HG03060 (cell line): ENCODE results near the gene C9orf57.
"Not testable (repeated sequence)": the region's sequence is repeated elsewhere in the genome, so short reads cannot be mapped to it uniquely, and the experiment has no call there.

Experiments
- ATAC-seq: cut with Tn5 transposase; IDR thresholded peaks from one replicate; pipeline ENCODE4 v1.9.1; 2021; ENCODE audit warnings: low read depth, moderate number of reproducible peaks; ENCODE audit not compliant: unreplicated experiment

Gene C9orf57

GRCh38 chr9:72060513-72060912 is at the start of gene C9orf57:
C9orf57 (minus strand) TSS chr9:72060613; CDS start chr9:72059331, 1,282 bp downstream.
- no peak for ATAC-seq

- no peak for ATAC-seq
Observed at GRCh38 chr9:72102520-72102919, 42.1 kb upstream of the C9orf57 start.

GRCh38 chr9:72095520-72095919 is 35.1 kb upstream of the C9orf57 start:
- ATAC-seq = not testable (repeated sequence)

- no peak for ATAC-seq
Observed at GRCh38 chr9:72092820-72093219, 32.4 kb upstream of the C9orf57 start.

- no peak for ATAC-seq
Observed at GRCh38 chr9:72089451-72090130, 29.2 kb upstream of the C9orf57 start.

GRCh38 chr9:72082536-72082935 is 22.1 kb upstream of the C9orf57 start:
- ATAC-seq = no peak

GRCh38 chr9:72074666-72075065 is 14.3 kb upstream of the C9orf57 start:
- ATAC-seq = not testable (repeated sequence)

- no peak for ATAC-seq
Observed at GRCh38 chr9:72065076-72065475, 4.7 kb upstream of the C9orf57 start.

- ATAC-seq = no peak
Observed at GRCh38 chr9:72052122-72052521, 8.3 kb downstream of the C9orf57 start.

- no peak for ATAC-seq
Observed at GRCh38 chr9:72048850-72049249, 11.6 kb downstream of the C9orf57 start.

- ATAC-seq = no peak
Observed at GRCh38 chr9:72046630-72047456, 13.6 kb downstream of the C9orf57 start.

- no peak for ATAC-seq
Observed at GRCh38 chr9:72044095-72044494, 16.3 kb downstream of the C9orf57 start.

- ATAC-seq = no peak
Observed at GRCh38 chr9:72043576-72043975, 16.8 kb downstream of the C9orf57 start.

GRCh38 chr9:72042928-72043327 is 17.5 kb downstream of the C9orf57 start:
- no peak for ATAC-seq

GRCh38 chr9:72041775-72042194 is 18.6 kb downstream of the C9orf57 start:
- ATAC-seq = no peak

- no peak for ATAC-seq
Observed at GRCh38 chr9:72041369-72041768, 19.0 kb downstream of the C9orf57 start.

GRCh38 chr9:72039532-72039931 is 20.9 kb downstream of the C9orf57 start:
- ATAC-seq = no peak

- ATAC-seq = no peak
Observed at GRCh38 chr9:72038890-72039410, 21.5 kb downstream of the C9orf57 start.

GRCh38 chr9:72038408-72038807 is 22.0 kb downstream of the C9orf57 start:
- ATAC-seq = no peak

GRCh38 chr9:72037571-72037970 is 22.8 kb downstream of the C9orf57 start:
- no peak for ATAC-seq

- no peak for ATAC-seq
Observed at GRCh38 chr9:72030767-72031166, 29.6 kb downstream of the C9orf57 start.

GRCh38 chr9:72029986-72030385 is 30.4 kb downstream of the C9orf57 start:
- no peak for ATAC-seq
